ENCODE measurements around the gene KPNA3.

KPNA3 gene

GRCh38 chr13:49669735-49670309 is 122.7 kb downstream of the KPNA3 start:
- no peak overlapping the region for H3K27ac ChIP-seq (replicated peaks)
- H3K4me3 ChIP-seq (replicated peaks; ENCODE audit: insufficient read depth, low read length) = no peak overlapping the region
- no peak for TF ChIP-seq GABPA (IDR thresholded peaks at IDR 0.05; ENCODE audit: low read depth)
- TF ChIP-seq, protein P1, sequence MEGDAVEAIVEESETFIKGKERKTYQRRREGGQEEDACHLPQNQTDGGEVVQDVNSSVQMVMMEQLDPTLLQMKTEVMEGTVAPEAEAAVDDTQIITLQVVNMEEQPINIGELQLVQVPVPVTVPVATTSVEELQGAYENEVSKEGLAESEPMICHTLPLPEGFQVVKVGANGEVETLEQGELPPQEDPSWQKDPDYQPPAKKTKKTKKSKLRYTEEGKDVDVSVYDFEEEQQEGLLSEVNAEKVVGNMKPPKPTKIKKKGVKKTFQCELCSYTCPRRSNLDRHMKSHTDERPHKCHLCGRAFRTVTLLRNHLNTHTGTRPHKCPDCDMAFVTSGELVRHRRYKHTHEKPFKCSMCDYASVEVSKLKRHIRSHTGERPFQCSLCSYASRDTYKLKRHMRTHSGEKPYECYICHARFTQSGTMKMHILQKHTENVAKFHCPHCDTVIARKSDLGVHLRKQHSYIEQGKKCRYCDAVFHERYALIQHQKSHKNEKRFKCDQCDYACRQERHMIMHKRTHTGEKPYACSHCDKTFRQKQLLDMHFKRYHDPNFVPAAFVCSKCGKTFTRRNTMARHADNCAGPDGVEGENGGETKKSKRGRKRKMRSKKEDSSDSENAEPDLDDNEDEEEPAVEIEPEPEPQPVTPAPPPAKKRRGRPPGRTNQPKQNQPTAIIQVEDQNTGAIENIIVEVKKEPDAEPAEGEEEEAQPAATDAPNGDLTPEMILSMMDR (IDR thresholded peaks at IDR 0.05; ENCODE audit: insufficient read depth, low read length) = peak; percentile 65
- no peaks in the 10 kb centered on the region for H3K27me3 ChIP-seq (ENCODE audit: insufficient read depth, poor library complexity, severe bottlenecking)
- peak; percentile 41 to 59 for DNase-seq (ENCODE audit: low read depth in 1 of 2, low spot score in 1 of 2)

DNA sequence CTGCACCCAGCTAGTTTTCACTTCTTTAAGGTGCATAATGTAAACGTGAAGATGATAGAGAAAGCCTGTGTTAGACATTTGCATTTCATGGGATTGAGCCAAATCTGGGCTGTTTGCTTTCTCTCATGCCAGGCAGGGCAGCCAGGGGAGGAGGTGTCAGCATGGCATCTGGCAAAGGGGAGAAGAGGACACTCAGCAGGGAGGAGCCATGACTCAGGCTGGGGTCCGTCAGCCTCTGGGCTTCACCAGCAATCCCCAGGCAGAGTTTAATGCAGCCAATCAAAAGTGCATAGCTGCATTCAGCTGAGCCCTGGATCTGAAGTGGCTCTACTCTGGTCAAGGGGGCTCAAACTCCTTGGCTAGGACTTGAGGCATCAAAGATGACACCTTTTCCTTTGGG is 124.7 kb downstream of the KPNA3 start:
- Histone ChIP-seq H3K27me3 (ENCODE audit: insufficient read depth, poor library complexity, severe bottlenecking) (no peaks in the 10 kb centered on the region), H3K4me3 (replicated peaks; ENCODE audit: insufficient read depth, low read length) (no peak overlapping the region), H3K27ac (replicated peaks) (no peak overlapping the region)
- TF ChIP-seq SPI1 (IDR thresholded peaks at IDR 0.05; ENCODE audit: borderline replicate concordance, low read depth) (no peak), GABPA (IDR thresholded peaks at IDR 0.05; ENCODE audit: low read depth) (no peak), POLR2AphosphoS5 (IDR thresholded peaks at IDR 0.05; ENCODE audit: low read depth) (no peak)
- TF ChIP-seq, protein P1 (IDR thresholded peaks at IDR 0.05; ENCODE audit: insufficient read depth, low read length) = no peak
- TF ChIP-seq, protein P2, sequence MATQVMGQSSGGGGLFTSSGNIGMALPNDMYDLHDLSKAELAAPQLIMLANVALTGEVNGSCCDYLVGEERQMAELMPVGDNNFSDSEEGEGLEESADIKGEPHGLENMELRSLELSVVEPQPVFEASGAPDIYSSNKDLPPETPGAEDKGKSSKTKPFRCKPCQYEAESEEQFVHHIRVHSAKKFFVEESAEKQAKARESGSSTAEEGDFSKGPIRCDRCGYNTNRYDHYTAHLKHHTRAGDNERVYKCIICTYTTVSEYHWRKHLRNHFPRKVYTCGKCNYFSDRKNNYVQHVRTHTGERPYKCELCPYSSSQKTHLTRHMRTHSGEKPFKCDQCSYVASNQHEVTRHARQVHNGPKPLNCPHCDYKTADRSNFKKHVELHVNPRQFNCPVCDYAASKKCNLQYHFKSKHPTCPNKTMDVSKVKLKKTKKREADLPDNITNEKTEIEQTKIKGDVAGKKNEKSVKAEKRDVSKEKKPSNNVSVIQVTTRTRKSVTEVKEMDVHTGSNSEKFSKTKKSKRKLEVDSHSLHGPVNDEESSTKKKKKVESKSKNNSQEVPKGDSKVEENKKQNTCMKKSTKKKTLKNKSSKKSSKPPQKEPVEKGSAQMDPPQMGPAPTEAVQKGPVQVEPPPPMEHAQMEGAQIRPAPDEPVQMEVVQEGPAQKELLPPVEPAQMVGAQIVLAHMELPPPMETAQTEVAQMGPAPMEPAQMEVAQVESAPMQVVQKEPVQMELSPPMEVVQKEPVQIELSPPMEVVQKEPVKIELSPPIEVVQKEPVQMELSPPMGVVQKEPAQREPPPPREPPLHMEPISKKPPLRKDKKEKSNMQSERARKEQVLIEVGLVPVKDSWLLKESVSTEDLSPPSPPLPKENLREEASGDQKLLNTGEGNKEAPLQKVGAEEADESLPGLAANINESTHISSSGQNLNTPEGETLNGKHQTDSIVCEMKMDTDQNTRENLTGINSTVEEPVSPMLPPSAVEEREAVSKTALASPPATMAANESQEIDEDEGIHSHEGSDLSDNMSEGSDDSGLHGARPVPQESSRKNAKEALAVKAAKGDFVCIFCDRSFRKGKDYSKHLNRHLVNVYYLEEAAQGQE (IDR thresholded peaks at IDR 0.05; ENCODE audit: insufficient replicate concordance, low read depth) = no peak
- no peak for DNase-seq (ENCODE audit: low read depth in 1 of 2, low spot score in 1 of 2)

- DNase-seq (ENCODE audit: low read depth in 1 of 2, low spot score in 1 of 2) = no peak
- H3K27ac ChIP-seq (replicated peaks) = no peak overlapping the region
- no peak for TF ChIP-seq POLR2AphosphoS5 (IDR thresholded peaks at IDR 0.05; ENCODE audit: low read depth)
- H3K4me3 ChIP-seq (replicated peaks; ENCODE audit: insufficient read depth, low read length) = no peak overlapping the region
- H3K27me3 ChIP-seq (ENCODE audit: insufficient read depth, poor library complexity, severe bottlenecking) = no peaks in the 10 kb centered on the region
Measured at GRCh38 chr13:49664606-49665005, 127.9 kb downstream of the KPNA3 start.

DNA sequence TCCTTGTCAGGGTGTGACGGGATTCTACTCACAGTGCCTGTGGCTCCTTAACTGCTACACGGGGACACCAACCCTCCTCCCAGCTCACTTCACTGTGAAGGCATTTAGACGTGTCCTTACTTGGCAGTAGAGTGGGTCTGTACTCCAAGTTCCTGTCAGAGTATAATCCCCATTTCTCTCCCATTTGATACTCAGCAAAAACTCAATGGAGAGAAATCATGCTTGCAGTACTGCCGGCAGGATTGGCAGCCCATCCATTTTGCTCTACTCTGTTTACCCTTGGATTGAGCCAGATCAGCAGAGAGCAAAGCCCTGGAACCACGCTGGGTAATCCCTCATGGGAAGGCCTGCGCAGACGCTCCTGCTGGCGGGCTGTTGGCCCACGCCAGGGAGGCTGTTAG is 135.2 kb downstream of the KPNA3 start:
- no peak for DNase-seq (ENCODE audit: low read depth in 1 of 2, low spot score in 1 of 2)
- TF ChIP-seq GABPA (IDR thresholded peaks at IDR 0.05; ENCODE audit: low read depth) = no peak
- no peak for TF ChIP-seq SPI1 (IDR thresholded peaks at IDR 0.05; ENCODE audit: borderline replicate concordance, low read depth)
- TF ChIP-seq, protein P1 (IDR thresholded peaks at IDR 0.05; ENCODE audit: insufficient read depth, low read length) = no peak
- no peak for TF ChIP-seq POLR2AphosphoS5 (IDR thresholded peaks at IDR 0.05; ENCODE audit: low read depth)
- TF ChIP-seq, protein P2 (IDR thresholded peaks at IDR 0.05; ENCODE audit: insufficient replicate concordance, low read depth) = no peak
- Histone ChIP-seq H3K27ac (replicated peaks) (no peak overlapping the region), H3K4me3 (replicated peaks; ENCODE audit: insufficient read depth, low read length) (no peak overlapping the region), H3K27me3 (ENCODE audit: insufficient read depth, poor library complexity, severe bottlenecking) (no peaks in the 10 kb centered on the region)
